AG10803 (cell line): ENCODE results near the gene MYO7B.

Experiments used
- DNase-seq: peaks from one replicate; pipeline ENCODE4 v3.0.0; 2010; ENCODE audit warnings: low read depth
- H3K4me3 ChIP-seq: 2 replicates; pipeline ENCODE4 v1.5.1; 2011; ENCODE audit warnings: mild to moderate bottlenecking, low read length, control low read depth
- TF ChIP-seq, protein P1 (sequence below): conservative IDR thresholded peaks from 2 replicates; pipeline ENCODE4 v1.5.1; 2011; ENCODE audit warnings: mild to moderate bottlenecking, low read length, control low read depth, inconsistent platforms

MYO7B gene

GRCh38 chr2:127511917-127512316 lies 23.6 kb upstream of the MYO7B start:
- no peak for DNase-seq
- no peak overlapping the region for H3K4me3 ChIP-seq

GRCh38 chr2:127512362-127512761 lies 23.1 kb upstream of the MYO7B start:
- TF ChIP-seq, protein P1, sequence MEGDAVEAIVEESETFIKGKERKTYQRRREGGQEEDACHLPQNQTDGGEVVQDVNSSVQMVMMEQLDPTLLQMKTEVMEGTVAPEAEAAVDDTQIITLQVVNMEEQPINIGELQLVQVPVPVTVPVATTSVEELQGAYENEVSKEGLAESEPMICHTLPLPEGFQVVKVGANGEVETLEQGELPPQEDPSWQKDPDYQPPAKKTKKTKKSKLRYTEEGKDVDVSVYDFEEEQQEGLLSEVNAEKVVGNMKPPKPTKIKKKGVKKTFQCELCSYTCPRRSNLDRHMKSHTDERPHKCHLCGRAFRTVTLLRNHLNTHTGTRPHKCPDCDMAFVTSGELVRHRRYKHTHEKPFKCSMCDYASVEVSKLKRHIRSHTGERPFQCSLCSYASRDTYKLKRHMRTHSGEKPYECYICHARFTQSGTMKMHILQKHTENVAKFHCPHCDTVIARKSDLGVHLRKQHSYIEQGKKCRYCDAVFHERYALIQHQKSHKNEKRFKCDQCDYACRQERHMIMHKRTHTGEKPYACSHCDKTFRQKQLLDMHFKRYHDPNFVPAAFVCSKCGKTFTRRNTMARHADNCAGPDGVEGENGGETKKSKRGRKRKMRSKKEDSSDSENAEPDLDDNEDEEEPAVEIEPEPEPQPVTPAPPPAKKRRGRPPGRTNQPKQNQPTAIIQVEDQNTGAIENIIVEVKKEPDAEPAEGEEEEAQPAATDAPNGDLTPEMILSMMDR: no peak

More at GRCh38 chr2:127511917-127512316, 23.6 kb upstream of the MYO7B start:
- TF ChIP-seq, protein P1: no peak

GRCh38 chr2:127514076-127514475 lies 21.4 kb upstream of the MYO7B start:
- DNase-seq: no peak
- H3K4me3 ChIP-seq: no peak overlapping the region
- TF ChIP-seq, protein P1: no peak

More at GRCh38 chr2:127512362-127512761, 23.1 kb upstream of the MYO7B start:
- no peak overlapping the region for H3K4me3 ChIP-seq
- DNase-seq: no peak

GRCh38 chr2:127514485-127514884 lies 21.0 kb upstream of the MYO7B start:
- TF ChIP-seq, protein P1: no peak
- no peak for DNase-seq
- H3K4me3 ChIP-seq: no peak overlapping the region

GRCh38 chr2:127515383-127515915 lies 20.0 kb upstream of the MYO7B start:
- TF ChIP-seq, protein P1: no peak
- H3K4me3 ChIP-seq: peak overlapping the region; percentile 10; the same call in 1 of the 2 replicates
- DNase-seq: peak; percentile 56

DNA sequence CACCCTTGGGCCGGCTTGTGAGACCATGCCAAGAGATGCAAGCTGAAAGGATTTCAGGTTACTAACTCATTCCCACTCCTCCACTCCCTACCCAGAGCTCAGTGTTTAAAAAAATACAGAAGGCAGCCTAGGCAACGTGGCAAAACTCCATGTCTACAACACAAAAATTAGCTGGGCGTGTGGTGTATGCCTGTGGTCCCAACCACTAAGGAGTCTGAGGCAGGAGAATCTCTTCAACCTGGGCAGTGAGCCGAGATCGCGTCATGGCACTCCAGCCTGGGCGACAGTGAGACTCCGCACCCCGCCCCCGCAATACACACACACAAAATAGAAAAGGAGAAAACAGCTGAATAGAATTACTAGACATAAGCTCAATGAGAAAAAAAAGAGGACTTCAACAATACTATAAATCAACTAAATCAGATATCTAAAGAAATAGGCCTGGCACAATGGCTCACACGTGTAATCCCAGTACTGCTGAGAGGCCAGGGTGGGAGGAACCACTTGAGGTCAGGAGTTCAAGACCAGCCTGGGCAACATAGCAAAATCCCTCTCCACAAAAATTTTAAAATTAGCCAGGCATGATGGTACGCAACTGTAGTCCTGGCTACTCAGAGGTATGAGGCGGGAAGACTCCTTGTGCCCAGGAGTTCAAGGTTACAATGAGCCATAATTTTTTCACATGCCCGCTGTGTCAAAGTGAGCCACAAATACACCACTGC lies 19.3 kb upstream of the MYO7B start:
- peak; percentile 98 for DNase-seq
- H3K4me3 ChIP-seq: peak overlapping the region; percentile 10; the same call in 1 of the 2 replicates
- TF ChIP-seq, protein P1: no peak

GRCh38 chr2:127517465-127517864 lies 18.0 kb upstream of the MYO7B start:
- TF ChIP-seq, protein P1: no peak
- H3K4me3 ChIP-seq: no peak overlapping the region
- peak; percentile 46 for DNase-seq
